Hepatocyte (in vitro differentiated cells): ENCODE data around the gene NHSL2. TPM values are rescaled to one million over a fixed set of nuclear protein-coding genes. Genes with fewer than 3 reads are reported as not detected.

ENCODE experiments used
- DNase-seq: peaks from one replicate; pipeline ENCODE4 v3.0.0-alpha.2; 2016; ENCODE audit warnings: low spot score
- H2AFZ ChIP-seq: fragments of 200-600 bp; sonication (generic); 2 replicates; pipeline ENCODE4 v1.6.0; 2016; ENCODE audit warnings: antibody characterized with exemption, mild to moderate bottlenecking
- H3K27ac ChIP-seq: fragments of 200-600 bp; sonication (generic); 2 replicates; pipeline ENCODE4 v1.5.1; 2016; ENCODE audit warnings: mild to moderate bottlenecking
- H3K27me3 ChIP-seq: fragments of 200-600 bp; sonication (generic); 2 replicates; pipeline ENCODE4 v1.6.1; 2016
- H3K36me3 ChIP-seq: fragments of 200-600 bp; sonication (generic); replicated peaks from 2 replicates; pipeline ENCODE4 v1.5.1; 2016; ENCODE audit warnings: low read depth; ENCODE audit not compliant: insufficient read depth
- H3K4me1 ChIP-seq: fragments of 200-600 bp; sonication (generic); 2 replicates; pipeline ENCODE4 v1.5.1; 2016; ENCODE audit warnings: mild to moderate bottlenecking, moderate library complexity; ENCODE audit not compliant: insufficient read depth
- H3K4me2 ChIP-seq: fragments of 200-600 bp; sonication (generic); 2 replicates; pipeline ENCODE4 v1.6.0; 2016
- H3K4me3 ChIP-seq: fragments of 200-600 bp; sonication (generic); 2 replicates; pipeline ENCODE4 v1.5.1; 2016; ENCODE audit warnings: mild to moderate bottlenecking
- H3K79me2 ChIP-seq: fragments of 200-600 bp; sonication (generic); 2 replicates; pipeline ENCODE4 v1.6.0; 2017; ENCODE audit warnings: mild to moderate bottlenecking
- H3K9me2 ChIP-seq: fragments of 200-600 bp; sonication (generic); replicated peaks from 2 replicates; pipeline ENCODE4 v1.6.0; 2017; ENCODE audit warnings: mild to moderate bottlenecking; ENCODE audit not compliant: insufficient read depth
- H3K9me3 ChIP-seq: fragments of 200-600 bp; sonication (generic); 2 replicates; pipeline ENCODE4 v1.5.1; 2016; ENCODE audit warnings: low read depth, mild to moderate bottlenecking
- H4K20me1 ChIP-seq: fragments of 200-600 bp; sonication (generic); 2 replicates; pipeline ENCODE4 v1.6.0; 2016; ENCODE audit warnings: mild to moderate bottlenecking; ENCODE audit not compliant: insufficient read depth, poor library complexity, severe bottlenecking
- CTCF ChIP-seq: fragments of 200-600 bp; sonication (generic); IDR thresholded peaks from 2 replicates; pipeline ENCODE4 v1.5.1; 2016; ENCODE audit warnings: antibody characterized with exemption, mild to moderate bottlenecking; ENCODE audit not compliant: poor library complexity
- EZH2 ChIP-seq: fragments of 200-600 bp; sonication (generic); IDR thresholded peaks from 2 replicates; pipeline ENCODE4 v1.6.1; 2016; ENCODE audit warnings: antibody characterized with exemption, mild to moderate bottlenecking, borderline replicate concordance
- EZH2phosphoT487 ChIP-seq: fragments of 200-600 bp; sonication (generic); IDR thresholded peaks from one replicate; pipeline ENCODE4 v1.6.1; 2018; ENCODE audit warnings: antibody characterized with exemption, mild to moderate bottlenecking, low read depth, moderate library complexity; ENCODE audit not compliant: unreplicated experiment, severe bottlenecking
- WGBS: methylation state at CpG from one replicate; pipeline ENCODE4 v1.1.6; 2016; ENCODE audit warnings: low lambda C conversion rate; ENCODE audit errors: missing lambda C conversion rate; 5-methylcytosine and 5-hydroxymethylcytosine counted together
- polyA plus RNA-seq: library from polyadenylated mRNA; unstranded; fragments of >200 nt; fragmentation: Nextera tagmentation; extraction: Ambion mirVana; gene quantifications from 2 replicates; pipeline ENCODE4 v1.2.1, GENCODE V29; 2016
- total RNA-seq: library from RNA; depleted of rRNA; stranded (reverse); fragments of >200 nt; gene quantifications from 2 replicates; pipeline ENCODE4 v1.2.3, GENCODE V29; 2014

Gene NHSL2
- total and polyA plus RNA-seq, 2 experiments from 2014 or later, result 2.3 to 3.2 TPM

GRCh38 chrX:72052415-72053090, 141.9 kb downstream of the NHSL2 start:
- Histone ChIP-seq H3K4me1 (no peaks in the 10 kb centered on the region), H3K27ac (no peak overlapping the region), H3K79me2 (no peaks in the 10 kb centered on the region), H4K20me1 (no peaks in the 10 kb centered on the region), H2AFZ (no peak overlapping the region), H3K9me3 (no peaks in the 10 kb centered on the region), H3K4me2 (no peak overlapping the region), H3K9me2 (no peaks in the 10 kb centered on the region), H3K36me3 (no peaks in the 10 kb centered on the region), H3K27me3 (no peaks in the 10 kb centered on the region), H3K4me3 (no peak overlapping the region)
- no peak for DNase-seq
- no peak for TF ChIP-seq CTCF
- no peak for TF ChIP-seq EZH2
- TF ChIP-seq EZH2phosphoT487, result no peak
- 49% methylated on average over 5 of the region's 5 CpGs for WGBS

- TF ChIP-seq EZH2phosphoT487 (no peak), CTCF (no peak), EZH2 (no peak)
- DNase-seq, result no peak
- no peak overlapping the region for H3K4me3 ChIP-seq
- no peaks in the 10 kb centered on the region for H3K79me2 ChIP-seq
- no peak overlapping the region for H3K27ac ChIP-seq
- WGBS, result 78% methylated on average over 5 of the region's 5 CpGs
- no peaks in the 10 kb centered on the region for H3K9me3 ChIP-seq
- no peak overlapping the region for H3K4me2 ChIP-seq
- H3K36me3 ChIP-seq, result no peaks in the 10 kb centered on the region
- no peaks in the 10 kb centered on the region for H3K9me2 ChIP-seq
- no peaks in the 10 kb centered on the region for H4K20me1 ChIP-seq
- H3K4me1 ChIP-seq, result no peaks in the 10 kb centered on the region
- H3K27me3 ChIP-seq, result no peaks in the 10 kb centered on the region
- H2AFZ ChIP-seq, result no peak overlapping the region
Observed at GRCh38 chrX:72053508-72053907, 142.9 kb downstream of the NHSL2 start.

GRCh38 chrX:72054779-72055489, 144.3 kb downstream of the NHSL2 start:
- Histone ChIP-seq H3K36me3 (no peaks in the 10 kb centered on the region), H3K27me3 (no peaks in the 10 kb centered on the region), H3K9me3 (no peaks in the 10 kb centered on the region), H3K4me3 (no peak overlapping the region), H4K20me1 (no peaks in the 10 kb centered on the region), H3K4me2 (no peak overlapping the region), H2AFZ (no peak overlapping the region), H3K4me1 (no peaks in the 10 kb centered on the region), H3K27ac (no peak overlapping the region), H3K9me2 (no peaks in the 10 kb centered on the region), H3K79me2 (no peaks in the 10 kb centered on the region)
- 74% methylated on average over 19 of the region's 19 CpGs for WGBS
- no peak for DNase-seq
- TF ChIP-seq EZH2, result no peak
- no peak for TF ChIP-seq CTCF
- TF ChIP-seq EZH2phosphoT487, result no peak
